ENCODE measurements around the gene BMS1.

GRCh38 chr10:42875798-42876341 is 93.3 kb downstream of the BMS1 start:
- no peak for TF ChIP-seq POLR2A (IDR thresholded peaks at IDR 0.05)
- no peak for TF ChIP-seq CTCF (IDR thresholded peaks at IDR 0.05)
- no peak for TF ChIP-seq EP300 (IDR thresholded peaks at IDR 0.05)
